Mucosa of gallbladder (tissue), 1 donor: ENCODE data around the gene CDH5. TPM values are rescaled to one million over a fixed set of nuclear protein-coding genes. Genes with fewer than 3 reads are reported as not detected.
"Not testable (repeated sequence)": the region's sequence is repeated elsewhere in the genome, so short reads cannot be mapped to it uniquely, and the experiment has no call there.

Experiments
- DNase-seq: peaks from one replicate; pipeline ENCODE4 v3.0.0-alpha.2; 2020; ENCODE audit warnings: low spot score
- total RNA-seq: library from RNA; stranded (reverse); gene quantifications from one replicate; pipeline ENCODE4 v1.2.1, GENCODE V29; 2021
- donor health status: DM: no; HTN: no; CAD: no.

The CDH5 gene
- total RNA-seq: 23.0 TPM

GRCh38 chr16:66366433-66367299 lies at the start of gene CDH5:
TSS of gene CDH5 (plus strand) at chr16:66366691. CDS start at chr16:66379338, 12,647 bp downstream.
- peak; percentile 40 for DNase-seq

- no peak for DNase-seq
These were observed 48.0 kb upstream of the CDH5 start for GRCh38 chr16:66318505-66318904.

- DNase-seq: no peak
These were observed 45.7 kb upstream of the CDH5 start for GRCh38 chr16:66320774-66321173.

GRCh38 chr16:66322174-66322573 lies 44.3 kb upstream of the CDH5 start:
- DNase-seq: no peak

DNA sequence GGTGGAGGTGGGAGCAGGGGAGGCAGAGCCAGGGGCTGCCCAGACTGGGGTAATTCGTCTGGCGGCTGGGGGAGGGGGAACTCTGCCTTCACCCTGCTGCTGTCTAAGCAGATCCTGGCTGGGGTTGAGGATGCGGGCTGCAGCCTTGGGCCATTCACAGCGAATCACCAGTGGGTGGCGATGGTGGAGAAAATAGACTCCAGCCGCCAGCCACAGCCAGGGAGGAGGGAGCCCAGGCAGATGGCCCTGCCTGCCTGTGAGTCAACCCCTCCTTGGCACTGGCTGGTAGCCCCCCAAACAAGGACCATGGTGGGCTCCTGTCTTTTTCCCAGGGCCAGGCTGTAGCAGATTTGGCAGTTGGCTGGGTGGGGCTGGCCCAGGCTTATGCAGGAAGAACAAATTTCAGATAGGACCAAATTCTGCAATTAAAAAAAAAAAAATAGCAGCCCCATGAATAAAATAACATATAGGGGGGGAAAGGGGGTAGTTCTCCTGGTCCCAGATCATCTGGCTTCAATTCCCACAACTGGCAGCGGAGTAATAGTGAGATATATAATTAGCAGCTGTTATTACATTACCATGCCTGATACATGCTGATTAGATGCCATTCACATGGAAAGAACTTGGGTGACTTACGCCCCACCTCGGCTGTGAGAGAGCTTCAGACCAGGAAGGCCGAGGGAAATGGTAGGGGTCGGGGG lies 41.5 kb upstream of the CDH5 start:
- DNase-seq: no peak

DNA sequence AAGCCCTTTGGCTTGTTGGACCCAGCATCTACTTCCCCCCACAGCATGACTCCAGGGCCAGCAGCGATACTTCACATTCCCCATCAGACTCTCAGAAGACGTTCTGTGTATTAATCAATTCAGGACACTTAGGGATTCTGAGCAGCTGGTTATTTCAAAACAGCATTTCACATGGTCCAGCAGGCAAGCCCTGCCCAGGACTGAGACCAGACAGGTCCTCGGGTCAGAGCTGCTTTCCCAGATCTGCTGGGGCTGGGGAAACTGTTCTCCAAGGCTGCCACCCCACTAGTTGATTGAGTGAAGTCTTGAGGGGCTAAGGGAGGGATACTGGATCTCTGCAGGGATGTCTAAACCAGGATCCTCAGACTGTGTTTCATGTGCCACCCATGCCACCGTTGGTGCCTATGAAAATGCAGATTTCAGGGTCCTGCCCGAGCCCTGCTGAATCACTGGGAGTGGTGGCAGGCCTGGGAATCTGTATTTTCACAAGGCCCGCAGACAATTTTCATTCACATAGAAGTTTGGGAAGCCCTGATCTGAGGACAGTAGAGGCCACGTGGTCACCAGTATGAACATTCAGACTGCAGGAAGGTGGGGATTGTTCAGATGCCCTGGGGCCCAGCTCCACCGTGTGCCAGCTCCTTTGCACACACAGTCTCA lies 40.6 kb upstream of the CDH5 start:
- DNase-seq: no peak

- DNase-seq: peak; percentile 49
These were observed 39.4 kb upstream of the CDH5 start for GRCh38 chr16:66326991-66327513.

GRCh38 chr16:66328282-66328681 lies 38.2 kb upstream of the CDH5 start:
- no peak for DNase-seq

DNA sequence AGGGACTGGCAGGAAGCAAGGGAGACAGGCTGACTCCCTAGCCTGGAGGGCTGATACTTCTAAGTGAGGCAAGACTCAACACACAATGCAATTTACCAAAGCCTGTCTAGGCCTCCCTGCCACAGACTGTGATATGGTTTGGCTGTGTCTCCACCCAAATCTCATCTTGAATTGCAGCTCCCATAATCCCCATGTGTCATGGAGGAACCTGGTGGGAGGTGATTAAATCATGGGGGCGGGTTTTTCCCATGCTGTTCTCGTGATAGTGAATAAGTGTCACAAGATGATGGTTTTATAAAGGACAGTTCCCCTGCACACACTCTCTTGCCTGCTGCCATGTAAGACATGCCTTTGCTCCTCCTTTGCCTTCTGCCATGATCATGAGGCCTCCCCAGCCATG lies 35.0 kb upstream of the CDH5 start:
- DNase-seq: not testable (repeated sequence)

GRCh38 chr16:66332634-66333610 lies 33.6 kb upstream of the CDH5 start:
- DNase-seq: no peak

DNA sequence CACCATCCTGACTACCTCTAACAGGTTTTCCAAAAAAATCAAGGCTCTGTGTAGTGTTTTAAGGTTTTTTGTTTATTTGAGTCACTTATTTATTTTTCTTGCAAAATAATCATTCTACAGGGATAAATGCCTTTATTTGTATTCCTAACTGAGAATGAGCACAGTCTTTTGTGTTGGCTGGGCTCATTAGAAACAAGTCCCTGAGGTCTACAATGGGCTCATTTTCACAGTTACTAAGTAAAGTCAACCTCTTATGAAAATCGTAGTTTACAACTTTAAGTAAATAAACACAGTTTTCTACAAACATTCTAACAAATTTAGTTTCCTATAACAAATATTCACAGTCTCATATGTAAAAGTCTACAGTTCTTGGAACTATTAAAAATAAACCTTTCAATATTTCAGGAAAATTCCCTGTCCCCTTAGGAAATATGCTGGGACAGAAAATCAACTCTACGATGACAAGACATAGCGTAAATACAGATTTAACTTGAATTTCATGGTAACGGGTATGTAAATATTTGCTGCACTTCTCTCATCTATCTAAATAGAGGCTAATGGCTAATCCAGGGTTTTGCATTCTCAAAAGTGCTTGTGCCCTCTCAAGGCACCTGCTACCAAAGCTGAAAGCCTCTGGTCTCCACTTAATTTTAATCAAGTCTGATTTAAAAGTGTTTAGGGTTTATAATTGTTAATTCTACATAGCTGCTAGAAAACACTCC lies 31.5 kb upstream of the CDH5 start:
- no peak for DNase-seq

- no peak for DNase-seq
These were observed 30.7 kb upstream of the CDH5 start for GRCh38 chr16:66335704-66336329.

DNA sequence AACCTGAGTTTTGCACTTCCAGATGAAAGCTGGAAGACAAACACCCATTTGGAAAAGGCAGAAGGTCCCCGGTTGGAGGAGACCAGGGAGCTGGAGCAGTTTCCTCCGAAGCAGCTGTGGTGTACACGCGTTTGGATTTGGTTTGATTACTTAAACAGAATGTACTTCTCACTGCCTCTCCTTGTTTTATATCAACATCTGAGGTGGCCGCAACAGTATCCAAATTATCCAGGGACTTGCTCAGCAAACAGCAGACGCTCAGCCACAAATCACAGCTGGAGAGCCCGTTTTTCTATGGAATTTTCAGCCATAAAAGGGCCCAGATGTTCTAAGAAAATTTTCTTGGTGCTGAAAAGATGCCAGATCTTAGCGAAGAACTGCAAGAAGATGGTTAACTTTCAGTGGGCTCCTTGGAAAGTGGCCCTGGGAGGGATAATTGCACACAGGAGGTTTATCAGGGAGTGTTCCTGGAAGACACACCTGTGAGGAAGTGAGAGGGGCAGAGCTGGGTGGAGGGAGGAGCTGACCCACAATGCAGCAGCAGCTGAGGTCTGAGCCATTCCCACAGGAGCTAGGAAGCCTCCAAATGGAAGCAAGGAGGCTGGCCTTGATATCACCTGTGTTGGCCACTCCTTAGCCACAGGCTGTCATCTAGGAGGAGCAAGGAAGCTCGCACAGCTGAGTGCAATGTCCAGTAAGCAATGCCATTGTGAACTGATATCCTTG lies 28.9 kb upstream of the CDH5 start:
- DNase-seq: no peak

GRCh38 chr16:66342294-66342900 lies 24.1 kb upstream of the CDH5 start:
- no peak for DNase-seq

DNA sequence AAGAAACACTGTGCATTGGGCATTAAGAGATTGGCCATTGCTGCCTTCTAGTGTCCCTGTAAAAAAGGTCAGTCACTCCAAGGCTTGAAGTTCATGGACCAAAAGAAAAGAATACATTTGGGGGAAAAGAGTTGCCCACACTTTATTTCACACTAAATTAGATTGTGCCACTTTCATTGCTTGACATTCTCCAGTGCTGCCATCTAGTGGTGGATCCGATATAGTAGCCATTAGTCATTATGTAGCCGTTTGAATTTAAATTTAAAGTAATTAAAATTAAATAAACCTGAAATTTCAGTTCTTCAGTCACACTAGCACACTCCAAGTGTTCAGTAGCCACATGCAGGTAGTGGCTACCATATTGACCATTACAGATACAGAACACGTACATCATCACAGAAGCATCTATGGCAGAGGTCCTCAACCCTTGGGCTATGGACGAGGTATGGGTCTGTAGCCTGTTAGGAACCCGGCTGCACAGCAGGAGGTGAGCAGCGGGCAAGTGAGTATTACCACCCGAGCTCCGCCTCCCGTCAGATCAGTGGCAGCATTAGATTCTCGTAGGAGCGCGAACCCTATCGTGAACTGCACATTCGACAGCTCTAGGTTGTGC lies 21.9 kb upstream of the CDH5 start:
- peak; percentile 42 for DNase-seq

DNA sequence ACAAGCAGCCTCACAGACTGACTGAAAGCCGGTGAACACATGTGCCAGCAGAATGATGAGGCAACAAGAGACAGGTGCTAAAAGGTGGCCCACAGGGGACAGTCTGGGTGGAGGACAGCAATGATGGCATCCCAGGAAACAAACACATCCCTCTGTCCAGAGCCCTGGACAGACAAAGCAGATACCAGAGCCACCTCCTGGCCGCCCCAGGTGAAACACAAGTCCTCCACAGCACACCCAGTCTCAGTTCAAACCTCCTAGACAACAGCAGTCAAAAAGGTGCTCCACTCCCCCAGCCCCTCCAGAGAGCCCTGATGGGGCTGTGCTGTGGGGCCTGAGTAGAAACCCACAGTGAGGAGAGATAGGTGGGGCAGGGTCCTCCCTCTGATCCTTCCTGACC lies 20.3 kb upstream of the CDH5 start:
- DNase-seq: no peak

- no peak for DNase-seq
These were observed 14.2 kb upstream of the CDH5 start for GRCh38 chr16:66352304-66352703.

DNA sequence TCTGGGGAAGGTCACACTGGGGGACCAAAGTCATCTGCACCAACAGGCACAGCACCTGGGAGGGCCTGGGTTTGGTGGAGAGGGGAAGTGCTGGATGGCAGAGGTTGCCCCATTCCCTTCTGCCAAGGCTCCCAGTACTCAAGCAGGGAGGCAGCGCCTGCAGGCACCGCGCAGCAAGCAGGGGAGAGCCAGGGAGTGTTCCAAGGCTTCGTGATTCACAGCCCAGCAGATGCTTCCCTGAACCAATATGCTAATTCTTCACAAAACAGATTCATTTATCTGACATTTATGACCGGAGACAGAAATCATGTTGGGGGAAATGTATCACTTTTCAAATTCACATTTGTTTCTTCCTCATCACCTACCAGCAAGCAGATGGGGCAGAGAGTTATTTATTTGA lies 13.4 kb upstream of the CDH5 start:
- DNase-seq: no peak
